NCI-H2107 (cell line): ENCODE data around the gene POLQ.
"Not testable (repeated sequence)": the region's sequence is repeated elsewhere in the genome, so short reads cannot be mapped to it uniquely, and the experiment has no call there.

Experiments
- DNase-seq: peaks from one replicate; lab custom pipeline; 2025; lab: John Stamatoyannopoulos, UW

The POLQ gene

DNA sequence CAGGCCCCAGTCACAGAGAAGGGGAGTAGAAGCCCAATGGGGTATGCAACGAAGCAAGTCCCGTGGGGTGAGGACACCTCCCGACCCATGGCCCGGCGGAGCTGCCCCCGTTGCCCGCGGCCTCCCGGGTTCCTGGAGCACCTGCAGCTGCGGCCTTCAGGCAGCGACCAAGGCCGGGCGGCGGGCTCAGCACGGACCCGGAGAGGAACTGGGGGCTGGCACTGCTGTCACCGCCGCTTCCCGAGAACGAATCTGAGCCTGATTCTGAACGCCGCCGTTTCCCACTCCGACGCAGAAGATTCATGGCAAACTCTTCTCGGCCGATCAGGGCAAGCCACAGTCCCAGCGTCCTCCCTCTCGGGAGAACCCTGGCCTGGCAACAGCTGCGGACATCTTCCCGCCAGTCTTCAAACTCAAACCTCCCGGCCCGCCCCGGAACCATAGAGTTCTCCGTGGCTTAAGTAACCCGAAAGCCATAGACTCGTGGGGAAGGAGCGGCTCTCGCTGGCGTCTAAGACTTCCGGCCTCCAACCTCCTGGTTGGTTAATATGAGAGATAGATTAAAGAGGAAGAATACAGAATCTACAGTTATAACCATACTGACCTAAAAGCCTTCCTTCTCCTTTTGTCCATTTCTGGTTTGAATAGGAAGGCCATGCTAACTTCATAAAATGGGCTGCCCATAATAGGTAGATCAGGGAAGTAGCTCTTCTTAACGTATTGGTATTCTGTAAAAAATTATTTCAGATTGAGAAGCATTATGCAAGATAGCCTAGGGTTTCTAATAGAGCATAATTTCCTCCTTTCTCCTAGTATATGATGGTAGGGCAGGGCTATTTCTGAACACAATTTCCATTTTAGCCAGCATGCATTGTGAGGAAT, at the start of gene POLQ:
TSS of gene POLQ (minus strand) at position 415 of the 882 bp plus-strand sequence. CDS start at position 304, 111 bp downstream.
- peak; percentile 86 for DNase-seq

DNA sequence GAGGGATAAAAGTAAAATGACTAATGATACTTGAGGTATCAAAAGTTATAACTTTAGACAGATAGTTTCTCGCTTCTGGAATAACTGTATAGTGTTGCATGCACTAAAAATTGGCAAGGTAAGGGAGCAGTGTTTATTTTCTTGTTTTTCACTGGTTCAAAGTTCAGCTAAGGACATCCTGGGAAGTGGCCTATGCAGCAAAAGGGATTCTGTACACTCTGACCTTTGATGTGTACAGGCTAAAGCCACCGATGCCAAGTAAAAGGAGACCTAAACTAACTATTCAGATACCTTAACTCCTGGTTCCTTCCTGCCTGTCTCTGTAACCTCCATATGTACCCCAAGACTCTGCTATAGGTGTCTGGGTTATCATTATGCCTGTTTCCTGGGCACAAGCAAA, 49.1 kb upstream of the POLQ start:
- DNase-seq = no peak

DNA sequence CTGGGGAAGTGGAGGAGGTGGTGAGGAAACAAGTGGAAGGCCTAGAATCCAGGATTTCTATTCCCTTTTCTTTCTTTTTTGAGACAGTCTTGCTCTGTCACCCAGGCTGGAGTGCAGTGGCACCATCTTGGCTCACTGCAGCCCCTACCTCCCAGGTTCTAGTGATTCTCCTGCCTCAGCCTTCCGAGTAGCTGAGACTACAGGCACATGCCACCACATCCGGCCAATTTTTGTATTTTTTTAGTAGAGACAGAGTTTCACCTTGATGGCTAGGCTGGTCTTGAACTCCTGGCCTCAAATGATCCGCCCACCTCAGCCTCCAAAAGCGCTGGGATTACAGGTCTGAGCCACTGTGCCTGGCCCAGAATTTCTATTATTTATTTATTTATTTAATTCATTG, 48.0 kb upstream of the POLQ start:
- not testable (repeated sequence) for DNase-seq

- DNase-seq = peak; percentile 96
These were observed 47.3 kb upstream of the POLQ start, which contains the start of gene FBXO40 for GRCh38 chr3:121592856-121593702. FBXO40 (plus strand) TSS chr3:121593379; CDS start chr3:121620576, 27,197 bp downstream.

DNA sequence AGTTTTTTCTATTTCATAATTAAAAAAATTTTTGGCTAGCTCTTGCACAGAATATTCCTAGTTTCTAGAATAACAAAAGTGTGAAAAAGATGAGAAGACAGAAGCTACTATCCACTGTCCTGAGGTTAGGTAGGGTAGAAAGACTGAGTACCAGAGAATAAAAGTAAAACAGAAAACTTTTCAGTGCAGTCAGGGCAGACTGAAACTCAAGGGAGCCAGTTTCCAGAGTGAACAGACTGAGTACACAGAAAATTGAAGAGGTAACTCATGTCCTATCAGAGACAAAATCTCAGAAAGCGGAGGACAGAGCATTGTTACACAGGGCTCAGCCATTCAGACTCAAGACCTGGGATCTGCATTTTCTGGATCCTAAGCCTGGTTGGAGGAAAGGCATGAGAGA, 38.6 kb upstream of the POLQ start:
- DNase-seq = no peak

DNA sequence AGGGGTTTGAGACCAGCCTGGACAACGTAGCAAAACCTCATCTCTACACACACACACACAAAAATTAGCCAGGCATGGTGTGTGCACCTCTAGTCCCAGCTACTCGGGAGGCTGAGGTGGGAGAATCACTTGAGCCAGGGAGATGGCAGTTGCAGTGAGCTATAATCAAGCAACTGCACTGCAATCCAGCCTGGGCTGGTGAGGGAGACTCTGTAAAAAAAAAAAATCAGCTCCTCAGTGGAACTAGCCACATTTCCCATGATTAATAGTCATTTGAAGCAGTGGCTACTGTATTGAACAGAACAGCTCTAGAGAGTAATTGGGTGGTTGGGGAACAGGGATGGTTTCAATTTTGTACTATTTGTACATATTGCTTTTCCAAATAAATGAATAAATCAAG, 35.9 kb upstream of the POLQ start:
- no peak for DNase-seq

DNA sequence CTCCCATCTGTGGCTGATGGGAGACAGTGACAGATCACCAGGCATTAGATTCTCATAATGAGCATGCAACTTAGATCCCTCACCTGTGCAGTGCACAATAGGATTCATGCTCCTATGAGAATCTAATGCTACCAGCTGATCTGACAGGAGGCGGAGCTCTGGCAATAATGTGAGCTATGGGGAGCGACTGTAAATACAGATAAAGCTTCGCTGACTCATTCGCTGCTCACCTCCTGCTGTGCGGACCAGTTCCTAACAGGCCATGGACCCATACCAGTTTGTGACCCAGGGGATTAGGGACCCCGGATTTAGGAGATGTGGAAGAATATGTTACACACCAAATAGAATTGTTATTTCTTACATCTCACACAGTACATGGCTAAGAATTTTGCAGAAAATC, 28.7 kb upstream of the POLQ start:
- no peak for DNase-seq

- DNase-seq = no peak
These were observed 21.9 kb upstream of the POLQ start, which contains the start of gene ARGFX for GRCh38 chr3:121567649-121568048. ARGFX (plus strand) TSS chr3:121567949; CDS start chr3:121570714, 2,765 bp downstream.

GRCh38 chr3:121566773-121567172, 21.0 kb upstream of the POLQ start:
- no peak for DNase-seq

- DNase-seq = no peak
These were observed 16.4 kb upstream of the POLQ start for GRCh38 chr3:121562148-121562547.

- no peak for DNase-seq
These were observed 11.7 kb upstream of the POLQ start for GRCh38 chr3:121557426-121557934.

GRCh38 chr3:121552797-121553196, 7.0 kb upstream of the POLQ start:
- no peak for DNase-seq

DNA sequence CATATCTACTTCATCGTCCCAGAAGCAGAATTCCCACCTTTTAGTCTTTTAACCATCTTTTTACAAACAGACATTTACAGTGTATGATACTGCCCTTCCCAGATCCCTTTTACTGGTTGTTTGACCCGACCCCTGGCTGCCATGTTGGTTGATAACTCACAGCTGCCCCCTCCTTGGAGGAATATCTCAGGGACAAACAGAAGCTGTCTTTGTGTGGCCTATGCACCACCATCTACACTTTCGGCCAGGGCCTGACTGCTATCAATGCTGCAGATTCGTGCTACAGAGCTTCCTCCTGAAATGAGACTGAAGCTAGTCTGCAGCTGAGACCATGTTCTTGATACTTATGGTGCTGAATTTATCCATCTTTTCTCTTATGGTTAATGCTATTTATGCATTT, 6.6 kb upstream of the POLQ start:
- DNase-seq = no peak

DNA sequence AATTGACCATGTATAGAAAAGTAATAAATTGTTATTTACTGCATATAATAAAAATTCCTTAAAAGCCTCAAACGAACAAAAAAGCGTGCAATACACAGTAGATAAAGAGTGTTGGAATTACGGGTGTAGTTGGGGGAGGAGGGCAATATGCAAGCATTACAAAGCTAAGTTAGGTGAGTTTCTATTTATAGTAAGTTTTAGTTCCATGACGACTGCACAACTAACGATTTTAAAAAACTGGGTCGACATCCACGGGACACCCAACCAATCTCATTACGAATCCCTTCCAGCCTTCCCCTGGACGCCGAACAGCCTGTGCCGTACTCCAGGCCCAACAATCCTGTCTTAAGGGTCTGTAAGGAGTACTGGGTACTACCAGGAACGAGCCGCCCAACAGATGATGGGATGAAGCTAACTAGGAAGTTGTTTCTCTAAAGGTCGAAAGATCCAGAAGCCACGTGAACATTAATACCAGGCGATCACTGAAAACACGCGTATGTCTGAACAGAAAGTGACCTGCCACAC, 677 bp downstream of the POLQ start:
- no peak for DNase-seq

DNA sequence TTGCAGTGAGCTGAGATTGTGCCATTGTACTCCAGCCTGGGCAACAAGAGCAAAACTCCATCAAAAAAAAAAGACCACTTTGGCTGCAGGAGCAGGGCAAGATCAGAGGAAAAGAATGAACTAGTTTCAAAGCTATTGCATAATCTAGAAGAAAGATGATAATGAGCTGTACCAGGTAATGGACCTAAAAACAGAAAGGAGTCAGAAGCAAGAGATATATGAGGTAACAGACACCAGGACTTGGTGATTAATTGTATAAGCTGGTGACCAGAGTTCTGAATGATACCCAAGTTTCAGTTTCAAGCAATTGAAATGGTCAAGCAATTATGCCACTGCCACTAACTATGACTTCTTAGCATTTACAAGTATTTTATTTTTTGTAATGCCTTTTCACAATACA, 2.9 kb downstream of the POLQ start:
- no peak for DNase-seq

- DNase-seq = no peak
These were observed 14.5 kb downstream of the POLQ start for GRCh38 chr3:121531269-121531668.

DNA sequence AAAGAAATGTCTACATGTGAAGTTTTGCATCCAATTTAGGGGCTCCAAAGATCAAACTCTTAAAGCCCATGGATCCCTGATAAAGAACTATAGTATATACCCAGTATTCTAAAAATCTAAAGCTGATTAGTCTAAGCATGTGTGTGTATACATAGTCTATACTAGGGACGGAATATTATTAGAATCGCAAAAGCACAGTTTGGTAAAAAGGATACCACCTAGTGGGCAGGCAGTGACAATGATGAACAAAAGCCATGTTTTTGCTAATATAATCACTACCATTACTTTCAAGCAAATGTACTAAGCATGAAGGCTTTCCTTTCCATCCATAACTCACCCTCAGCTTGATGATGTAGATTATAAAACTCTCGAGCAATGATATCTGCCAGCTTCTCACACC, 16.5 kb downstream of the POLQ start:
- no peak for DNase-seq

DNA sequence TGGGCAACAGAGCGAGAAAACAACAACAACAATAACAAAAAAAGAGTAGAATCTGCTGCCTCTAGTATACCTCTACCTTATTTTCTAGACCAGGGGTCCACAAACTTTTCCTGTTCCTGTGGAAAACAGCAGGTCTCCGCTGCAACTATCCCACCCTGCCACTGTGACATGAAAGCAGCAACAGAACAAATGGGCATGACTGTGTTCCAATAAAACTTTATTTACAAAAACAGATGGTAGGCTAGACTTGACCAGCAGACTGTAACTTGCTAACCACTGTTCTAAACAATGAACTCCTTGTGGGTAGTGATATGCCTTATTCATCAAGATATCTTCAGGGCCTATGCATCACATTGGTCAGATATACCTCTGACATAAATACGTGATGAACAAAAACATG, 25.3 kb downstream of the POLQ start:
- no peak for DNase-seq

GRCh38 chr3:121517953-121518655, 27.7 kb downstream of the POLQ start:
- no peak for DNase-seq

DNA sequence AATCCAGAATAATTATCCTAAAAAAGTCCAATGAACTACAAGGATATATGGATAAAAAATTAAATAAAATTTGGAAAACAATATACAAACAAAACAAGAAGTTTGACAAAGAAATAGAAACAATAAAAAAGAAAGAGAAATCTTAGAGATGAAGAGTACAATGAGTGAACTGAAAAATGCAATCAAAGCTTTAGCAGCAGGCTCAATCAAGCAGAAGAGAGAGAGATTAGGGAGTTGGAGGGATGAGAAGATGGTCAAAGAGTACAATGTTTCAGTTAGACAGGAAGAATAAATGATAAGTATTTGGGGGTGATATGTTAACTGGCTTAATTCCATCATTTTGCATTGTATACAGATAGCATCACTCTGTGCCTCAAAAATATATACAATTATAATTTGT, 29.9 kb downstream of the POLQ start:
- no peak for DNase-seq

GRCh38 chr3:121515313-121515712, 30.5 kb downstream of the POLQ start:
- DNase-seq = no peak

- no peak for DNase-seq
These were observed 31.3 kb downstream of the POLQ start for GRCh38 chr3:121514496-121514895.
